A673 (cell line): ENCODE measurements around the gene SLC35C1. TPM values are rescaled to one million over a fixed set of nuclear protein-coding genes. Genes with fewer than 3 reads are reported as not detected.

ENCODE experiments used
- BruUV-seq: library from RNA; stranded (reverse); fragments of 400-500 nt; replicated peaks from 2 replicates; lab custom pipeline; 2021; lab: Mats Ljungman, UMichigan
- CTCF ChIA-PET: fragments of 300-600 bp; sonication (Branson Sonifier 250); formaldehyde crosslinking; loops from one replicate; lab custom pipeline; 2022; ENCODE audit warnings: antibody characterized with exemption; lab: Charles Lee
- POLR2A ChIA-PET: fragments of 300-600 bp; sonication (Branson Sonifier 250); formaldehyde crosslinking; loops from one replicate; lab custom pipeline; 2022; ENCODE audit warnings: antibody characterized with exemption; ENCODE audit not compliant: low non-redundant PET; lab: Charles Lee
- DNase-seq: peaks from one replicate; pipeline ENCODE4 v3.0.0-alpha.2; 2015; ENCODE audit warnings: low spot score
- H3K27ac ChIP-seq: fragments of 200-600 bp; sonication (generic); 2 replicates; pipeline ENCODE4 v1.5.1; 2016; ENCODE audit warnings: mixed run types, low read depth, mild to moderate bottlenecking, mixed read lengths, antibody characterized with exemption, low read length; ENCODE audit not compliant: poor library complexity, severe bottlenecking
- H3K27me3 ChIP-seq: fragments of 200-600 bp; sonication (generic); replicated peaks from 2 replicates; pipeline ENCODE4 v1.6.1; 2017; ENCODE audit warnings: mixed run types, low read depth, mild to moderate bottlenecking, mixed read lengths, antibody characterized with exemption, low read length; ENCODE audit not compliant: insufficient read depth, poor library complexity
- H3K36me3 ChIP-seq: fragments of 200-600 bp; sonication (generic); 2 replicates; pipeline ENCODE4 v1.6.1; 2016; ENCODE audit warnings: mixed run types, mild to moderate bottlenecking, mixed read lengths, antibody characterized with exemption, low read length; ENCODE audit not compliant: insufficient read depth, poor library complexity, severe bottlenecking
- H3K4me1 ChIP-seq: fragments of 200-600 bp; sonication (generic); 2 replicates; pipeline ENCODE4 v1.6.1; 2017; ENCODE audit warnings: mixed run types, mild to moderate bottlenecking, mixed read lengths, antibody characterized with exemption, low read length; ENCODE audit not compliant: insufficient read depth, poor library complexity, severe bottlenecking
- H3K4me3 ChIP-seq: fragments of 200-600 bp; sonication (generic); 2 replicates; pipeline ENCODE4 v1.5.1; 2016; ENCODE audit warnings: low read depth, mixed run types, mild to moderate bottlenecking, mixed read lengths, low read length; ENCODE audit not compliant: poor library complexity, severe bottlenecking
- H3K9me3 ChIP-seq: fragments of 200-600 bp; sonication (generic); 2 replicates; pipeline ENCODE4 v1.6.1; 2016; ENCODE audit warnings: mixed run types, low read depth, mild to moderate bottlenecking, mixed read lengths, antibody characterized with exemption, low read length; ENCODE audit not compliant: poor library complexity, severe bottlenecking
- EZH2 ChIP-seq: fragments of 200-600 bp; sonication (generic); IDR thresholded peaks from 2 replicates; pipeline ENCODE4 v1.6.1; 2017; ENCODE audit warnings: borderline replicate concordance, low read depth, mild to moderate bottlenecking, mixed read lengths, antibody characterized with exemption, low read length; ENCODE audit not compliant: poor library complexity, severe bottlenecking
- intact Hi-C: fragments of 100-400 bp; cut with micrococcal nuclease; formaldehyde crosslinking; loops from one replicate; pipeline ENCODE4 v1.10.0; 2022; ENCODE audit not compliant: unreplicated experiment
- total RNA-seq: library from RNA; stranded (reverse); gene quantifications from 2 replicates; pipeline ENCODE4 v1.2.3, GENCODE V29; 2021
- TF ChIP-seq, protein P1 (sequence below): fragments of 300-800, 200-600 bp; sonication (generic); conservative IDR thresholded peaks from 2 replicates; pipeline ENCODE4 v1.5.1; 2017; ENCODE audit warnings: low read depth, mild to moderate bottlenecking, antibody characterized with exemption, low read length, moderate library complexity, mixed read lengths

The SLC35C1 gene
- total RNA-seq, 1 experiment from 2014 or later: 32.5 TPM

- peak; percentile 57 for DNase-seq
- Histone ChIP-seq H3K27ac (no peak overlapping the region), H3K4me1 (peaks cover 5% of the 10 kb centered on the region), H3K36me3 (peaks cover 6% of the 10 kb centered on the region), H3K27me3 (no peaks in the 10 kb centered on the region), H3K9me3 (no peaks in the 10 kb centered on the region), H3K4me3 (no peak overlapping the region)
- POLR2A ChIA-PET: no interaction called here
- no peak for TF ChIP-seq EZH2
- TF ChIP-seq, protein P1, sequence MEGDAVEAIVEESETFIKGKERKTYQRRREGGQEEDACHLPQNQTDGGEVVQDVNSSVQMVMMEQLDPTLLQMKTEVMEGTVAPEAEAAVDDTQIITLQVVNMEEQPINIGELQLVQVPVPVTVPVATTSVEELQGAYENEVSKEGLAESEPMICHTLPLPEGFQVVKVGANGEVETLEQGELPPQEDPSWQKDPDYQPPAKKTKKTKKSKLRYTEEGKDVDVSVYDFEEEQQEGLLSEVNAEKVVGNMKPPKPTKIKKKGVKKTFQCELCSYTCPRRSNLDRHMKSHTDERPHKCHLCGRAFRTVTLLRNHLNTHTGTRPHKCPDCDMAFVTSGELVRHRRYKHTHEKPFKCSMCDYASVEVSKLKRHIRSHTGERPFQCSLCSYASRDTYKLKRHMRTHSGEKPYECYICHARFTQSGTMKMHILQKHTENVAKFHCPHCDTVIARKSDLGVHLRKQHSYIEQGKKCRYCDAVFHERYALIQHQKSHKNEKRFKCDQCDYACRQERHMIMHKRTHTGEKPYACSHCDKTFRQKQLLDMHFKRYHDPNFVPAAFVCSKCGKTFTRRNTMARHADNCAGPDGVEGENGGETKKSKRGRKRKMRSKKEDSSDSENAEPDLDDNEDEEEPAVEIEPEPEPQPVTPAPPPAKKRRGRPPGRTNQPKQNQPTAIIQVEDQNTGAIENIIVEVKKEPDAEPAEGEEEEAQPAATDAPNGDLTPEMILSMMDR: no peak
- BruUV-seq: no TSS peak
- CTCF ChIA-PET: interaction anchor here (0.6 to 1.5 kb wide), 2 partner anchors 45 to 377 kb away, joined by 3 to 4 read pairs; no protein-coding TSS in a partner anchor
- intact Hi-C loops: no loop called here
Measured at GRCh38 chr11:45816614-45817013, 11.7 kb downstream of the SLC35C1 start.

DNA sequence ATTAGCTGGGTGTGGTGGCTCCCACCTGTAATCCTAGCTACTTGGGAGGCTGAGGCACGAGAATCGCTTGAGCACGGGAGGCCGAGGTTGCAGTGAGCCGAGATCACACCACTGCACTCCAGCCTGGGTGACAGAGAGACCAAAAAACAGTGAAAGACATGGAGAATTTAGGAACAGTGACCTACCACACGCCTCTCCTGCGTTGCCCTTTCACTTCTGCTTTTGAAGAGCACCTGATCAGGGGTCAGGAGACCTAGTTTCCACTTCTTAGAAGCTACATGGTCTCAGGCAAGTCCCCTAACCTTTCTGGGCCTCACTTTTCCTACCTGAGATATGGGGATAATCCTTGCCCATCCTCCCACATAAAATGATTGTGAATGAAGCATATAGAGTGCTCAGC is 12.2 kb downstream of the SLC35C1 start:
- ChIA-PET POLR2A (no interaction called here), CTCF (no interaction called here)
- no peak for DNase-seq
- no peaks in the 10 kb centered on the region for H3K27me3 ChIP-seq
- no peaks in the 10 kb centered on the region for H3K9me3 ChIP-seq
- H3K36me3 ChIP-seq: peaks cover under 1% of the 10 kb centered on the region
- no peak for TF ChIP-seq EZH2
- TF ChIP-seq, protein P1: no peak
- H3K4me3 ChIP-seq: no peak overlapping the region
- no peak overlapping the region for H3K27ac ChIP-seq
- no TSS peak for BruUV-seq
- intact Hi-C loops: no loop called here
- H3K4me1 ChIP-seq: peaks cover 5% of the 10 kb centered on the region

DNA sequence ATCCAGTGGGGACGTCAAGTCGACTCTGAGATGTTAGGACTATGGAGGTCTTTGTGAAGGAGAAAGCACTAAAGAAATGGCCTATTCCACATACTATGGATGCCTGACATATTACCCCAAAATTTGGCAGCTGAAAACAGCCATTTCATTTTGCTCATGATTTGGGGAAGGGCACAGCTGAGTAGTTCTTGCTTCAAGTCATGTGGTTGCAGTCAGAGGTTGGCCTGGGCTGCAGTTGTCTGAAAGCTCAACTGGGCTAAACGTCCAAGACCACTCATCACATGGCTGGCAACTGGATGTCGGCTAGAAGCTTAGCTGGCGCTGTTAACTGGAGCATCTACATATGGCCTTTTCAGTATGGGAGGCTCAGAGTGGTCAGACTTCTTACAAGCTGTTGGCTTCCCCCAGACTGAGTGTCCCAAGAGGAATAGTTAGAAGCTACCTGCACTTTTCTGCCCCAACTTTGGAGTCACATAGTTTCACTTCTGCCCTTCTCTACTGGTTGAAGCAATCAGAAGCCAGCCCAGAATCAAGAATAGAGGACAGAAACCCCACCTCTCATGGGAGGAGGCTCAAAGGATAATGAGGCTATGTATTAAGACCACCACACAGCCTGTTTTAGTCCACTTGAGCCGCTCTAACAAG is 14.1 kb downstream of the SLC35C1 start:
- no peaks in the 10 kb centered on the region for H3K36me3 ChIP-seq
- DNase-seq: no peak
- H3K4me3 ChIP-seq: no peak overlapping the region
- H3K4me1 ChIP-seq: peaks cover 5% of the 10 kb centered on the region
- intact Hi-C loops: no loop called here
- ChIA-PET POLR2A (no interaction called here), CTCF (no interaction called here)
- H3K9me3 ChIP-seq: no peaks in the 10 kb centered on the region
- H3K27ac ChIP-seq: no peak overlapping the region
- H3K27me3 ChIP-seq: no peaks in the 10 kb centered on the region
- no peak for TF ChIP-seq EZH2
- TF ChIP-seq, protein P1: no peak
- BruUV-seq: no TSS peak
